MM.1S (cell line): Measurements from ENCODE around the gene NDUFB2.
"Not testable (repeated sequence)": the region's sequence is repeated elsewhere in the genome, so short reads cannot be mapped to it uniquely, and the experiment has no call there.

ENCODE experiments used
- CTCF ChIP-seq: fragments of 300-600 bp; sonication (generic); IDR thresholded peaks from 2 replicates; pipeline ENCODE4 v1.5.1; 2016; ENCODE audit warnings: antibody characterized with exemption, low read length, mixed read lengths
- EZH2 ChIP-seq: fragments of 300-600 bp; sonication (generic); optimal IDR thresholded peaks from 2 replicates; pipeline ENCODE3; 2017; ENCODE audit warnings: low read depth, mild to moderate bottlenecking, antibody characterized with exemption, low read length, mixed read lengths
- EZH2phosphoT487 ChIP-seq: fragments of 300-600 bp; sonication (generic); IDR thresholded peaks from 2 replicates; pipeline ENCODE4 v1.6.1; 2018; ENCODE audit warnings: antibody characterized with exemption, low read length

- TF ChIP-seq CTCF, EZH2phosphoT487, EZH2: not testable (repeated sequence)
Observed at GRCh38 chr7:140693849-140694248, 2.7 kb upstream of the NDUFB2 start.
